Measurements from ENCODE around the gene SETD7.

The SETD7 gene

DNA sequence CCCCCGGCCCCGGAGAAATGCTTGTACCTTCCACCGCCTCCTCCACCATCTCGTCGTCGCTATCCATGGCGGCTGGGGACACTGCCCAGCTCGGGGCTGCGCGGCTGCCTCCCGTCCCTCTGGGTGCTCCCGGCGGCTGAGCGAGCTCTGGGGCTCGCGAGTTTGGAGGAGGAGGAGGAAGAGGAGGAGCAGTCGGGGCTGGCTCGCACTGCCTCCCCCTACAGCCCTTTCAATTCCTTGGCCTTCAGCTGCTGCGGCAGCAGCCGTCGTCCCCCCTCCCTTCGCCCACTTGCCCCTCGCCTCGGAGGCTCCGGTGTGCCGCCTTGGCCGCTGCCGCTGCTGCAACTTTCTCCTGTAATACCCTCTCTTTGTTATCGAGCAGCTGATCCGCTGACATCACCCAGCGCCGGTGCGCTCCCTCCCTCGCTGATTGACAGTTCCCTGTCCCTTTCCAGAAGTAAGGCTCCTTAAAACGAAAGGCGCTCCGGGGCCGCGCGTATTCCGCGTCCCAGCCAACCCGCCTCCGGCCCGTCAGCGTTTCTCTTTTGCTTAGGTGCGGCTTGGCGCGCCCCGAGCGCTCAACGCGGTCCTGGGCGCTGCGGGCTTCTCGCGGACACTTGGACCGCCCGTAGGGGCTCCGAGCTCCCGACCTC lies at the start of gene SETD7:
Gene SETD7 (minus strand): TSS at position 149 of the 653 bp plus-strand sequence. CDS start 82 bp downstream, at position 67.
- DNase-seq (ENCODE audit: low read depth), result no peak

- DNase-seq (ENCODE audit: low read depth), result no peak
Observed at GRCh38 chr4:139605516-139605915, 49.5 kb upstream of the SETD7 start.

GRCh38 chr4:139603576-139604410 lies 47.8 kb upstream of the SETD7 start:
- DNase-seq (ENCODE audit: low read depth), result no peak

GRCh38 chr4:139602776-139603360 lies 46.8 kb upstream of the SETD7 start:
- no peak for DNase-seq (ENCODE audit: low read depth)

GRCh38 chr4:139600662-139601061 lies 44.6 kb upstream of the SETD7 start:
- DNase-seq (ENCODE audit: low read depth), result no peak

GRCh38 chr4:139599594-139600374 lies 43.8 kb upstream of the SETD7 start:
- no peak for DNase-seq (ENCODE audit: low read depth)

DNA sequence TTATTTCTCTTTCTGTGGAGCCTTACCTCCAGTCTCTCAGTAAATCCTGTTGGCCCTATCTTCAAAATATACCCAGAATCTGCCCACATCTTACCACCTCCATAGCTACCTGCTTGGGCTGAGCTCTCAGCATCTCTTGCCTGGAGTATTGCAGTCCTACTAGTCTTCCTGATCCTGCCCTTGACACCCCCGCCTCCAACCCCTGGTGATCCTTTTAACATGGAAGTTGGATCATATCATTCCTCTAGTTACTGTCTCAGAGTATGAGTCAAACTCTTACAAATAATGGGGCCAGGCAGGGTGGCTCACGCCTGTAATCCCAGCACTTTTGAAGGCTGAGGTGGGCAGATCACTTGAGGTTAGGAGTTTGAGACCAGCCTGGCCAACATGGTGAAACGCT lies 43.1 kb upstream of the SETD7 start:
- no peak for DNase-seq (ENCODE audit: low read depth)

DNA sequence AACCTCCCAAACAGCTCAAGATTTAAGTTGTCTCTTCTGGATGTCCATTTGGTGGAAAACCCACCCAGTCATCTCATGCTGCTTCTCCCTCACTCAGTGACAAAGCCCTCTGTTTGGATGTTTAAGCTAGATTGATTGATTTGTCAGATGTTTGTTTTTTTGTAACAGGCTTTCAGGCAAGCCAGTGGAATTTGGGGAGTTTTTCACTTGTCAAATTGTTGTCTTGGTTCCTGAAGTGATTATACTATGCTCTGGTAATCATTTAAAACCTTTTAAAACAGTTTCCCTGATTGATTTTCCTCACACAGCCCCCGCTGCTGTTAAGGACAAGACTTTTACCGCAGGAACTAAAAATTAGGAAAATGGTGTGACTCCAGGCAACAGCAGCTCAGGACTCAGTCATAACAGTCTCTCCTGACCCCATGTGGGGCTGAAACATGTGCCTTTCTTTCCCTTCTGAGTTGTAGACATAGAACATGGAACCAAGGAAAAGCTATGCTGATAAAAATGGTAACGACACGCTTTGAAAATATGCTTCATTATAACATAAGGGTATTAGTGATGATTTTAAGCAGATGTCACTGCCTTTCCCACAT lies 40.8 kb upstream of the SETD7 start:
- no peak for DNase-seq (ENCODE audit: low read depth)

GRCh38 chr4:139596034-139596683 lies 40.1 kb upstream of the SETD7 start:
- DNase-seq (ENCODE audit: low read depth), result peak; percentile 26

DNA sequence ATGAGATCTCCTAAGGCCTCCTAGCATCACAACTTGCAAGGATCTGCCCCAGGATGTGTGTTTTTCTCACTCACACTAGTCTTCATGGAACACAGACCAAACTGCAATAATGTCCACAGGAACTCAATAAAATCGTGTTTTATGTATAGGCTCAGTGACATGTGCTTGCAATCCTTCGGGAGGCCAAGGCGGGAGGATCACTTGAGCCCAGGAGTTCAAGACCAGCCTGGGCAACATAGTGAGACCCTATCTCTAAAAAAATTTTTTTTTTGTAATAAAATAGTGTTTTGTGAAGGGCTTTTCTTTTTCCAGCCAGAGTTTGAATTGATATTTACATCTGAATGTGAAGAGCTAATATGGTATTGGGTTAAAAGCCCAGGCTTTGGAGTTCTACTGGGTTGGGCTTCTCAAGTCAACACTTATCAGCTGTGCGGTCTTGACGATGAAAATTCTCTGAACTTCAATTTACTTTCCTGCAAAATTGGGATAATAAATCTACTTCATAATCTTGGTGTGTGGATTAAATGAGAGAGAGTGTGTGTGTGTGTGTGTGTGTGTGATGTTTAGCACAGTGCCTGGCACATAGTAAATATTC lies 38.7 kb upstream of the SETD7 start:
- DNase-seq (ENCODE audit: low read depth), result no peak

DNA sequence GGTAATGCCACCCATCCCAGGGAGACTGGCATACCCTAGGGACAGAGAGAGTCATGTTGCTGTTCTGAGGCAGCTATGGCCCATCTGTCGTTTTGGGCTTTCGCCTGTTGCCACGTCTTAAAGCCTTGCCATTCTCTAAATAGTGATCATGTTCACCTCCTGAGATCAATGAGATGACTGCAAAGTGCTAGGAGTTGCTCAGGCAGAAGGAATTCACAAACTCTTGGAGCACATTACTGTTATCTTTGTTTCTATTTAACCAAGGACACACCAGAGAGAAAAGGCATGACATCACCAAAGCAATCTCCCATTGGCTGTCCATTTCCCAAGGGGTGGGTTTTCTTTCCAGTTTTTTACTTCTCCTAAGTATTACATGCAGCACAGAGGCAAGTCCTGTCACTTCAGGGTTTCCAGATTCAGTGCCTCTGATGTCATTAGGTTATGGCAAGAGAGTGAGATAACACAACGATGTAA lies 37.1 kb upstream of the SETD7 start:
- peak; percentile 45 for DNase-seq (ENCODE audit: low read depth)

- no peak for DNase-seq (ENCODE audit: low read depth)
Observed at GRCh38 chr4:139589336-139590018, 33.5 kb upstream of the SETD7 start.

DNA sequence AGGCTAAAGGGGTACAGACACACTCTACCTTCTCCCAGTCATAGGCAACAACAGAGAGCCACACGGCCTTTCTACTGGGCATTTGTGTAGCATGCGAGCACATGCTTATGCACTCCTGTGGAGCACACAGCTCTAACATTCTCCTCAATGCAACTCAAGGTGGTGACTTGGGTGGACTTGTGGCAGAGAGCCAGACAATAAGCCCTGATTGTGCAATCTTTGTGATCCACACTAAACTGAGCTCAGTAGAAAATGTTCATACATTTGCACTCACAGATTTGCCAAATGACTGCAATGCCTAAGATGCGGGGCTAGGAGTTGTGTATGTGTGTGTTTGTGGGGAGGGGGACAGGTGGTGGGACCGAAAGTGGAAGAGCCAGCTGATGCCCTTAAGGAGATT lies 31.4 kb upstream of the SETD7 start:
- DNase-seq (ENCODE audit: low read depth), result no peak

GRCh38 chr4:139585473-139585872 lies 29.5 kb upstream of the SETD7 start:
- no peak for DNase-seq (ENCODE audit: low read depth)

DNA sequence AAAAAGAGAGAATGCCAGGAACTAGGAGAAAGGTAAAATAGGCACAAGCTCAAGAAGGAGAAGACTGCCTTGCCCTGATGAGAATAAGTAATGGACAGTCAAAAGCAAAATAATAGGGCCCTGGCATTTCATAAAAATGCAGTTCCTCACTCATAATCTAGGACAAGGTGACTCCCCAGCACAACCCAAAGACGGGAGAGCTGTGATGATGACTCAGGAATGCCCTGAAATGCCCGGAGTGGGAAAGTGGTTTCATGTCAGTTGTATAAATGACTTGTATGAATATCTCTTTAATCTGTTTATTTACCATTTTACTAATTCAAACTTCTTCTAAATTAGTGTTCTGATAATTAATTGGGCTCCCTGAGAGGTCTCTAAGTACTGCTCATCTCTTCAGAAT lies 28.8 kb upstream of the SETD7 start:
- no peak for DNase-seq (ENCODE audit: low read depth)

DNA sequence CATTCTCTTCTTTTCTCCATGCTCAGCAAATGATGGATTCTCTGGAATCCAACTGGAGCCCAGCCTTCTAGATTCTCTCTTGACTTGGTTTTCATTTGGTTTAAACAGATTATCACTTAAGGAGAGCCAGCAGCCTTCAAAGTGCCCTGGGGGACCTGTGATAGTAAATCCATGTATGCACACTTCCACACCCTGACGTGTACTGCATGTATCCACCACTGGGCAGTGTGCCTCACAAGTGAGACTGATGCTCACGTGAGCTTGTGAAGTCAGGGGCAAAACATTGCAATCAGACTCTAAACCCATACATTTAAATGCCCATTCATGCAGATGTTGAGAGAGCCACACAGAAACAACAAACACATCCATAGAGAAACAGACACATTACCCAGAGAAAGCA lies 28.0 kb upstream of the SETD7 start:
- no peak for DNase-seq (ENCODE audit: low read depth)

- DNase-seq (ENCODE audit: low read depth), result no peak
Observed at GRCh38 chr4:139582044-139582443, 26.0 kb upstream of the SETD7 start.

DNA sequence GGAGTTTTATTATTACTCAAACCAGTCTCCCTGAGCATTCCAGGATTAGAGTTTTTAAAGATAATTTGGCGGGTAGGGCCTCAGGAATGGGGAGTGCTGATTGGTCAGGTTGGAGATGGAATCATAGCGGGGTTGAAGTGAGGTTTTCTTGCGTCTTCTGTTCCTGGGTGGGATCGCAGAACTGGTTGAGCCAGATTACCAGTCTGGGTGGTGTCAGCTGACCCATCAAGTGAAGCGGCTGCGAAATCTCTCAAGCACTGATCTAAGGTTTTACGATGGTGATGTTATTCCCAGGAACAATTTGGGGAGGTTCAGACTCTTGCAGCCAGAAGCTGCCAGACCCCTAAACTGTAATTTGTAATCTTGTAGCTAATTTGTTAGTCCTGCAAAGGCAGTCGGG lies 25.1 kb upstream of the SETD7 start:
- DNase-seq (ENCODE audit: low read depth), result no peak

DNA sequence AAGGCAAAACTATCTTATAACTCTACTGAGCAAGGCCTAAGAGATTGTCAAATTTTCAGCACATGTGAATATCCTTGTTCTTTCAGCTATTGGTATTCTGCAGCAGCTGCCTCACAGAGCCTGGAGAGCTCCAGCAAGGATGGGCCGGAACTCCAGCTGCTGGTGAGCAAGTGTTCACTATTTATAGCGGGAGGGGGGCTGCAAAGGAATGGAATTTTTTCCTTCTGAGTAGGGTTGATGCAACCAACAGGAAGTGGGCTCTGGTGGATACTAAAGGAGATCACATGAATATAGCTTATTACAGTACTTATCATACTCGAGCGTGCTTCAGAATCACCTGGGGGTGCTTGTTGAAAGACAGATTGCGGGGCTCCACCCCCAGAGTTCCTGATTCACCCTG lies 20.2 kb upstream of the SETD7 start:
- DNase-seq (ENCODE audit: low read depth), result no peak

- no peak for DNase-seq (ENCODE audit: low read depth)
Observed at GRCh38 chr4:139575072-139575471, 19.1 kb upstream of the SETD7 start.
